SK-N-MC (cell line): Measurements from ENCODE around the gene FAM98C.

Experiments used
- EZH2 ChIP-seq: fragments of 200-600 bp; sonication (generic); IDR thresholded peaks from one replicate; pipeline ENCODE4 v1.6.1; 2017; ENCODE audit warnings: antibody characterized with exemption
- FOXP2 ChIP-seq: optimal IDR thresholded peaks from 2 replicates; pipeline ENCODE3; 2011; ENCODE audit warnings: mild to moderate bottlenecking, moderate library complexity; ENCODE audit not compliant: insufficient read depth; ENCODE audit errors: extremely low read length, control extremely low read depth

GRCh38 chr19:38362076-38362945 lies 40.6 kb upstream of the FAM98C start:
- TF ChIP-seq EZH2 (no peak), FOXP2 (no peak)
